Osteocyte (in vitro differentiated cells): ENCODE data around the gene CCDC77. TPM values are rescaled to one million over a fixed set of nuclear protein-coding genes. Genes with fewer than 3 reads are reported as not detected.

Source experiments
- DNase-seq: peaks from one replicate; pipeline ENCODE4 v3.0.0; 2021; ENCODE audit warnings: mixed read lengths; ENCODE audit not compliant: unreplicated experiment; ENCODE audit errors: extremely low spot score
- H3K27ac Mint-ChIP-seq: one replicate; pipeline ENCODE4 v1.8.0; 2021; ENCODE audit warnings: mild to moderate bottlenecking, mixed read lengths; ENCODE audit not compliant: unreplicated experiment
- H3K27me3 Mint-ChIP-seq: one replicate; pipeline ENCODE4 v1.8.0; 2021; ENCODE audit warnings: mixed read lengths; ENCODE audit not compliant: unreplicated experiment
- H3K36me3 Mint-ChIP-seq: one replicate; pipeline ENCODE4 v1.8.0; 2021; ENCODE audit warnings: mixed read lengths; ENCODE audit not compliant: unreplicated experiment
- H3K4me1 Mint-ChIP-seq: one replicate; pipeline ENCODE4 v1.8.0; 2021; ENCODE audit warnings: mixed read lengths; ENCODE audit not compliant: unreplicated experiment
- H3K4me3 Mint-ChIP-seq: one replicate; pipeline ENCODE4 v1.8.0; 2021; ENCODE audit warnings: mild to moderate bottlenecking, moderate library complexity, mixed read lengths; ENCODE audit not compliant: unreplicated experiment
- H3K9me3 Mint-ChIP-seq: one replicate; pipeline ENCODE4 v1.8.0; 2021; ENCODE audit warnings: mixed read lengths; ENCODE audit not compliant: unreplicated experiment
- CTCF ChIP-seq: fragments of 200-600 bp; sonication (generic); IDR thresholded peaks from 2 replicates; pipeline ENCODE4 v1.5.0; 2021; ENCODE audit warnings: antibody characterized with exemption, mild to moderate bottlenecking, moderate library complexity
- total RNA-seq: library from RNA; stranded (reverse); gene quantifications from 2 replicates; pipeline ENCODE4 v1.2.1, GENCODE V29; 2021

CCDC77 gene
- total RNA-seq, 1 donor from 2014 or later: 8.1 TPM

GRCh38 chr12:386651-387050 lies 14.8 kb upstream of the CCDC77 start:
- Mint-ChIP-seq H3K27me3 (no peaks in the 10 kb centered on the region), H3K9me3 (no peaks in the 10 kb centered on the region), H3K4me1 (peaks cover 34% of the 10 kb centered on the region), H3K36me3 (peaks cover 23% of the 10 kb centered on the region), H3K27ac (no peak overlapping the region), H3K4me3 (peak overlapping the region; percentile 96)
- no peak for TF ChIP-seq CTCF
- no peak for DNase-seq

GRCh38 chr12:388012-388411 lies 13.4 kb upstream of the CCDC77 start:
- no peak for DNase-seq
- Mint-ChIP-seq H3K36me3 (peaks cover 19% of the 10 kb centered on the region), H3K4me1 (peaks cover 34% of the 10 kb centered on the region), H3K27me3 (no peaks in the 10 kb centered on the region), H3K9me3 (no peaks in the 10 kb centered on the region), H3K4me3 (peak overlapping the region; percentile 96), H3K27ac (peak overlapping the region; percentile 99)
- no peak for TF ChIP-seq CTCF

- no peaks in the 10 kb centered on the region for H3K9me3 Mint-ChIP-seq
- DNase-seq: no peak
- peaks cover 34% of the 10 kb centered on the region for H3K4me1 Mint-ChIP-seq
- peak overlapping the region; percentile 96 for H3K4me3 Mint-ChIP-seq
- H3K27me3 Mint-ChIP-seq: no peaks in the 10 kb centered on the region
- peaks cover 16% of the 10 kb centered on the region for H3K36me3 Mint-ChIP-seq
- H3K27ac Mint-ChIP-seq: peak overlapping the region; percentile 99
- TF ChIP-seq CTCF: no peak
Measured at GRCh38 chr12:388541-389141, 12.8 kb upstream of the CCDC77 start.

- H3K4me1 Mint-ChIP-seq: peaks cover 34% of the 10 kb centered on the region
- DNase-seq: peak; percentile 96
- H3K4me3 Mint-ChIP-seq: peak within 1 kb of the TSS; percentile 96
- peak within 1 kb of the TSS; percentile 99 for H3K27ac Mint-ChIP-seq
- H3K36me3 Mint-ChIP-seq: peaks cover 9% of the 10 kb centered on the region
- no peak for TF ChIP-seq CTCF
- H3K9me3 Mint-ChIP-seq: no peaks in the 10 kb centered on the region
- no peaks in the 10 kb centered on the region for H3K27me3 Mint-ChIP-seq
Measured at GRCh38 chr12:389142-390096, 12.0 kb upstream of the CCDC77 start, which contains the start of gene KDM5A. Gene KDM5A (minus strand): TSS chr12:389320. CDS start chr12:389091, 229 bp downstream.

GRCh38 chr12:400828-401227 lies 616 bp upstream of the CCDC77 start:
- H3K27me3 Mint-ChIP-seq: no peaks in the 10 kb centered on the region
- peaks cover 4% of the 10 kb centered on the region for H3K4me1 Mint-ChIP-seq
- H3K9me3 Mint-ChIP-seq: no peaks in the 10 kb centered on the region
- no peak for TF ChIP-seq CTCF
- no peak overlapping the region for H3K4me3 Mint-ChIP-seq
- no peak overlapping the region for H3K27ac Mint-ChIP-seq
- no peaks in the 10 kb centered on the region for H3K36me3 Mint-ChIP-seq
- no peak for DNase-seq
